GM19455 (cell line): ENCODE measurements around the gene MAP4K5.
A peak's percentile ranks its signal among the peaks of the same experiment; 100 is the strongest.

ENCODE experiments used
- ATAC-seq: cut with Tn5 transposase; IDR thresholded peaks from one replicate; pipeline ENCODE4 v1.9.1; 2021; ENCODE audit not compliant: unreplicated experiment

The MAP4K5 gene

GRCh38 chr14:50403419-50403818 is 128.9 kb downstream of the MAP4K5 start:
- ATAC-seq: no peak

- ATAC-seq: no peak
These were observed 129.4 kb downstream of the MAP4K5 start for GRCh38 chr14:50402965-50403364.

GRCh38 chr14:50400461-50400860 is 131.9 kb downstream of the MAP4K5 start:
- ATAC-seq: no peak

- ATAC-seq: no peak
These were observed 132.9 kb downstream of the MAP4K5 start for GRCh38 chr14:50399251-50400032.

GRCh38 chr14:50398189-50398580 is 134.2 kb downstream of the MAP4K5 start:
- ATAC-seq: no peak

GRCh38 chr14:50397390-50398188 is 134.8 kb downstream of the MAP4K5 start:
- ATAC-seq: no peak

- peak; percentile 72 for ATAC-seq
These were observed 135.6 kb downstream of the MAP4K5 start, which contains the start of gene CDKL1 for GRCh38 chr14:50396631-50397389. Gene CDKL1, minus strand, starts transcription at chr14:50396881. Its CDS starts 1,013 bp downstream, at chr14:50395868.

GRCh38 chr14:50395448-50395847 is 136.9 kb downstream of the MAP4K5 start:
- no peak for ATAC-seq

GRCh38 chr14:50394713-50395112 is 137.7 kb downstream of the MAP4K5 start:
- no peak for ATAC-seq

- no peak for ATAC-seq
These were observed 142.5 kb downstream of the MAP4K5 start for GRCh38 chr14:50389668-50390441.

GRCh38 chr14:50388256-50388931 is 144.0 kb downstream of the MAP4K5 start:
- no peak for ATAC-seq

- no peak for ATAC-seq
These were observed 144.8 kb downstream of the MAP4K5 start for GRCh38 chr14:50387548-50387947.

GRCh38 chr14:50383618-50384225 is 148.6 kb downstream of the MAP4K5 start:
- no peak for ATAC-seq

GRCh38 chr14:50381823-50382287 is 150.5 kb downstream of the MAP4K5 start:
- ATAC-seq: no peak

- ATAC-seq: no peak
These were observed 151.4 kb downstream of the MAP4K5 start for GRCh38 chr14:50381008-50381407.

- no peak for ATAC-seq
These were observed 151.9 kb downstream of the MAP4K5 start for GRCh38 chr14:50380455-50380854.

GRCh38 chr14:50379563-50379962 is 152.8 kb downstream of the MAP4K5 start:
- ATAC-seq: no peak

- no peak for ATAC-seq
These were observed 154.8 kb downstream of the MAP4K5 start for GRCh38 chr14:50377550-50378085.

GRCh38 chr14:50375760-50376159 is 156.6 kb downstream of the MAP4K5 start:
- ATAC-seq: no peak
